HG02840 (cell line): Measurements from ENCODE around the gene SEMA3B.
A peak's percentile ranks its signal among the peaks of the same experiment; 100 is the strongest.
"Not testable (repeated sequence)": the region's sequence is repeated elsewhere in the genome, so short reads cannot be mapped to it uniquely, and the experiment has no call there.

Experiments
- ATAC-seq: cut with Tn5 transposase; IDR thresholded peaks from one replicate; pipeline ENCODE4 v1.9.1; 2021; ENCODE audit warnings: mild to moderate bottlenecking, moderate library complexity, moderate number of reproducible peaks; ENCODE audit not compliant: unreplicated experiment, low FRiP score

SEMA3B gene

GRCh38 chr3:50258029-50258680 lies 10.8 kb upstream of the SEMA3B start:
- no peak for ATAC-seq

- ATAC-seq, result no peak
These were observed 10.0 kb upstream of the SEMA3B start for GRCh38 chr3:50258979-50259378.

- peak; percentile 36 for ATAC-seq
These were observed 9.4 kb upstream of the SEMA3B start for GRCh38 chr3:50259432-50260026.

GRCh38 chr3:50260027-50260941 lies 8.7 kb upstream of the SEMA3B start:
- ATAC-seq, result peak; percentile 66

GRCh38 chr3:50260942-50261441 lies 8.0 kb upstream of the SEMA3B start:
- ATAC-seq, result no peak

GRCh38 chr3:50261505-50261904 lies 7.4 kb upstream of the SEMA3B start:
- no peak for ATAC-seq

GRCh38 chr3:50262200-50262599 lies 6.7 kb upstream of the SEMA3B start:
- ATAC-seq, result not testable (repeated sequence)

- ATAC-seq, result no peak
These were observed 6.2 kb upstream of the SEMA3B start for GRCh38 chr3:50262778-50263177.

GRCh38 chr3:50263478-50264382 lies 5.2 kb upstream of the SEMA3B start:
- ATAC-seq, result no peak

GRCh38 chr3:50264383-50264963 lies 4.5 kb upstream of the SEMA3B start:
- no peak for ATAC-seq

- ATAC-seq, result no peak
These were observed 3.9 kb upstream of the SEMA3B start for GRCh38 chr3:50264964-50265485.

- no peak for ATAC-seq
These were observed 3.4 kb upstream of the SEMA3B start for GRCh38 chr3:50265571-50265970.

- no peak for ATAC-seq
These were observed 2.9 kb upstream of the SEMA3B start for GRCh38 chr3:50266017-50266416.

GRCh38 chr3:50266836-50267235 lies 2.1 kb upstream of the SEMA3B start:
- no peak for ATAC-seq

GRCh38 chr3:50267280-50267913 lies 1.6 kb upstream of the SEMA3B start:
- ATAC-seq, result no peak

- no peak for ATAC-seq
These were observed 671 bp upstream of the SEMA3B start for GRCh38 chr3:50268276-50268675.

GRCh38 chr3:50269460-50269859 lies 513 bp downstream of the SEMA3B start:
- no peak for ATAC-seq

- no peak for ATAC-seq
These were observed 1.0 kb downstream of the SEMA3B start for GRCh38 chr3:50269977-50270413.
